Measurements from ENCODE around the gene NMD3.
"Not testable (repeated sequence)": the region's sequence is repeated elsewhere in the genome, so short reads cannot be mapped to it uniquely, and the experiment has no call there.

Gene NMD3

GRCh38 chr3:161231861-161232260, 10.8 kb downstream of the NMD3 start:
- no peak for DNase-seq (ENCODE audit: low spot score)

GRCh38 chr3:161233557-161233956, 12.4 kb downstream of the NMD3 start:
- DNase-seq (ENCODE audit: low spot score) = no peak

- DNase-seq (ENCODE audit: low spot score) = no peak
Observed at GRCh38 chr3:161236240-161236639, 15.1 kb downstream of the NMD3 start.

- DNase-seq (ENCODE audit: low spot score) = no peak
Observed at GRCh38 chr3:161239700-161240099, 18.6 kb downstream of the NMD3 start.

GRCh38 chr3:161244538-161244937, 23.4 kb downstream of the NMD3 start:
- DNase-seq (ENCODE audit: low spot score) = no peak

GRCh38 chr3:161247049-161247448, 25.9 kb downstream of the NMD3 start:
- DNase-seq (ENCODE audit: low spot score) = no peak

GRCh38 chr3:161250116-161250515, 29.0 kb downstream of the NMD3 start:
- no peak for DNase-seq (ENCODE audit: low spot score)

GRCh38 chr3:161251716-161252115, 30.6 kb downstream of the NMD3 start:
- no peak for DNase-seq (ENCODE audit: low spot score)

- no peak for DNase-seq (ENCODE audit: low spot score)
Observed at GRCh38 chr3:161252143-161252542, 31.0 kb downstream of the NMD3 start.

GRCh38 chr3:161253711-161254110, 32.6 kb downstream of the NMD3 start:
- DNase-seq (ENCODE audit: low spot score) = no peak

GRCh38 chr3:161254861-161255260, 33.8 kb downstream of the NMD3 start:
- no peak for DNase-seq (ENCODE audit: low spot score)

- peak; percentile 49 for DNase-seq (ENCODE audit: low spot score)
Observed at GRCh38 chr3:161263057-161263456, 41.9 kb downstream of the NMD3 start.

- peak; percentile 41 for DNase-seq (ENCODE audit: low spot score)
Observed at GRCh38 chr3:161264852-161265251, 43.7 kb downstream of the NMD3 start.

GRCh38 chr3:161265916-161266571, 44.9 kb downstream of the NMD3 start:
- DNase-seq (ENCODE audit: low spot score) = no peak

GRCh38 chr3:161266731-161267150, 45.6 kb downstream of the NMD3 start:
- peak; percentile 36 for DNase-seq (ENCODE audit: low spot score)

- DNase-seq (ENCODE audit: low spot score) = no peak
Observed at GRCh38 chr3:161267646-161268045, 46.5 kb downstream of the NMD3 start.

GRCh38 chr3:161268601-161269000, 47.5 kb downstream of the NMD3 start:
- DNase-seq (ENCODE audit: low spot score) = no peak

GRCh38 chr3:161270991-161271390, 49.9 kb downstream of the NMD3 start:
- no peak for DNase-seq (ENCODE audit: low spot score)

- no peak for DNase-seq (ENCODE audit: low spot score)
Observed at GRCh38 chr3:161271646-161272045, 50.5 kb downstream of the NMD3 start.

- no peak for DNase-seq (ENCODE audit: low spot score)
Observed at GRCh38 chr3:161272524-161272923, 51.4 kb downstream of the NMD3 start.

- DNase-seq (ENCODE audit: low spot score) = peak; percentile 22
Observed at GRCh38 chr3:161273589-161274218, 52.6 kb downstream of the NMD3 start.

- DNase-seq (ENCODE audit: low spot score) = peak; percentile 50
Observed at GRCh38 chr3:161274691-161275298, 53.7 kb downstream of the NMD3 start.

- DNase-seq (ENCODE audit: low spot score) = no peak
Observed at GRCh38 chr3:161275919-161276318, 54.8 kb downstream of the NMD3 start.

GRCh38 chr3:161282387-161282786, 61.3 kb downstream of the NMD3 start:
- not testable (repeated sequence) for DNase-seq (ENCODE audit: low spot score)
